Measurements from ENCODE around the gene CTSS.
"Not testable (repeated sequence)": the region's sequence is repeated elsewhere in the genome, so short reads cannot be mapped to it uniquely, and the experiment has no call there.

Gene CTSS

GRCh38 chr1:150799089-150799488, 33.5 kb upstream of the CTSS start:
- Histone ChIP-seq H3K9ac (ENCODE audit: low read length in 5 of 5) (no peak overlapping the region), H3K36me3 (ENCODE audit: control insufficient read depth in 5 of 5, insufficient read depth in 5 of 5, low read length in 5 of 5) (peaks cover 41 to 57% (median 47%) of the 10 kb centered on the region in 5 donors), H3K27me3 (ENCODE audit: control insufficient read depth in 5 of 5, insufficient read depth in 4 of 5, low read length in 5 of 5) (no peaks in the 10 kb centered on the region), H3K9me3 (ENCODE audit: control insufficient read depth in 5 of 5, low read length in 5 of 5) (no peaks in the 10 kb centered on the region), H3K4me3 (ENCODE audit: low read depth in 1 of 5, low read length in 5 of 5) (no peak overlapping the region), H3K27ac (ENCODE audit: low read depth, low read length) (no peak overlapping the region), H3K4me1 (ENCODE audit: control insufficient read depth in 5 of 5, insufficient read depth in 5 of 5, low read length in 5 of 5) (no peaks in the 10 kb centered on the region)

- no peaks in the 10 kb centered on the region for H3K27me3 ChIP-seq (ENCODE audit: control insufficient read depth in 5 of 5, insufficient read depth in 4 of 5, low read length in 5 of 5)
- peaks cover 37 to 52% (median 42%) of the 10 kb centered on the region in 5 donors for H3K36me3 ChIP-seq (ENCODE audit: control insufficient read depth in 5 of 5, insufficient read depth in 5 of 5, low read length in 5 of 5)
- no peaks in the 10 kb centered on the region for H3K9me3 ChIP-seq (ENCODE audit: control insufficient read depth in 5 of 5, low read length in 5 of 5)
Measured at GRCh38 chr1:150798525-150798924, 32.9 kb upstream of the CTSS start.

GRCh38 chr1:150796374-150796773, 30.8 kb upstream of the CTSS start:
- H3K4me1 ChIP-seq (ENCODE audit: control insufficient read depth in 5 of 5, insufficient read depth in 5 of 5, low read length in 5 of 5) = no peaks in the 10 kb centered on the region
- H3K9ac ChIP-seq (ENCODE audit: low read length in 5 of 5) = no peak overlapping the region
- H3K27ac ChIP-seq (ENCODE audit: low read depth, low read length) = no peak overlapping the region

More at GRCh38 chr1:150798525-150798924, 32.9 kb upstream of the CTSS start:
- H3K27ac ChIP-seq (ENCODE audit: low read depth, low read length) = no peak overlapping the region
- H3K4me1 ChIP-seq (ENCODE audit: control insufficient read depth in 5 of 5, insufficient read depth in 5 of 5, low read length in 5 of 5) = no peaks in the 10 kb centered on the region
- no peak overlapping the region for H3K9ac ChIP-seq (ENCODE audit: low read length in 5 of 5)
- H3K4me3 ChIP-seq (ENCODE audit: low read depth in 1 of 5, low read length in 5 of 5) = no peak overlapping the region

GRCh38 chr1:150793778-150794177, 28.2 kb upstream of the CTSS start:
- H3K9ac ChIP-seq (ENCODE audit: low read length in 5 of 5); H3K4me3 ChIP-seq (ENCODE audit: low read depth in 1 of 5, low read length in 5 of 5); H3K27ac ChIP-seq (ENCODE audit: low read depth, low read length); H3K9me3 ChIP-seq (ENCODE audit: control insufficient read depth in 5 of 5, low read length in 5 of 5); H3K4me1 ChIP-seq (ENCODE audit: control insufficient read depth in 5 of 5, insufficient read depth in 5 of 5, low read length in 5 of 5); H3K27me3 ChIP-seq (ENCODE audit: control insufficient read depth in 5 of 5, insufficient read depth in 4 of 5, low read length in 5 of 5): not testable (repeated sequence)
- peaks cover 21 to 29% (median 27%) of the 10 kb centered on the region in 5 donors for H3K36me3 ChIP-seq (ENCODE audit: control insufficient read depth in 5 of 5, insufficient read depth in 5 of 5, low read length in 5 of 5)

More at GRCh38 chr1:150796374-150796773, 30.8 kb upstream of the CTSS start:
- H3K36me3 ChIP-seq (ENCODE audit: control insufficient read depth in 5 of 5, insufficient read depth in 5 of 5, low read length in 5 of 5) = peaks cover 32 to 44% (median 37%) of the 10 kb centered on the region in 5 donors
- no peaks in the 10 kb centered on the region for H3K27me3 ChIP-seq (ENCODE audit: control insufficient read depth in 5 of 5, insufficient read depth in 4 of 5, low read length in 5 of 5)
- no peak overlapping the region for H3K4me3 ChIP-seq (ENCODE audit: low read depth in 1 of 5, low read length in 5 of 5)
- H3K9me3 ChIP-seq (ENCODE audit: control insufficient read depth in 5 of 5, low read length in 5 of 5) = no peaks in the 10 kb centered on the region

GRCh38 chr1:150793221-150793620, 27.6 kb upstream of the CTSS start:
- H3K9me3 ChIP-seq (ENCODE audit: control insufficient read depth in 5 of 5, low read length in 5 of 5) = no peaks in the 10 kb centered on the region
- H3K9ac ChIP-seq (ENCODE audit: low read length in 5 of 5) = no peak overlapping the region
- no peak overlapping the region for H3K27ac ChIP-seq (ENCODE audit: low read depth, low read length)
- no peaks in the 10 kb centered on the region for H3K4me1 ChIP-seq (ENCODE audit: control insufficient read depth in 5 of 5, insufficient read depth in 5 of 5, low read length in 5 of 5)
- H3K4me3 ChIP-seq (ENCODE audit: low read depth in 1 of 5, low read length in 5 of 5) = no peak overlapping the region
- peaks cover 16 to 24% (median 22%) of the 10 kb centered on the region in 5 donors for H3K36me3 ChIP-seq (ENCODE audit: control insufficient read depth in 5 of 5, insufficient read depth in 5 of 5, low read length in 5 of 5)
- H3K27me3 ChIP-seq (ENCODE audit: control insufficient read depth in 5 of 5, insufficient read depth in 4 of 5, low read length in 5 of 5) = no peaks in the 10 kb centered on the region

GRCh38 chr1:150791585-150791984, 26.0 kb upstream of the CTSS start:
- Histone ChIP-seq H3K9ac (ENCODE audit: low read length in 5 of 5) (no peak overlapping the region), H3K27ac (ENCODE audit: low read depth, low read length) (no peak overlapping the region), H3K27me3 (ENCODE audit: control insufficient read depth in 5 of 5, insufficient read depth in 4 of 5, low read length in 5 of 5) (no peaks in the 10 kb centered on the region), H3K36me3 (ENCODE audit: control insufficient read depth in 5 of 5, insufficient read depth in 5 of 5, low read length in 5 of 5) (peaks cover 4 to 13% (median 10%) of the 10 kb centered on the region in 5 donors), H3K9me3 (ENCODE audit: control insufficient read depth in 5 of 5, low read length in 5 of 5) (no peaks in the 10 kb centered on the region), H3K4me1 (ENCODE audit: control insufficient read depth in 5 of 5, insufficient read depth in 5 of 5, low read length in 5 of 5) (peaks cover 0 to 6% (median 0%) of the 10 kb centered on the region in 5 donors), H3K4me3 (ENCODE audit: low read depth in 1 of 5, low read length in 5 of 5) (no peak overlapping the region)

- peaks cover 0 to 6% (median 0%) of the 10 kb centered on the region in 5 donors for H3K4me1 ChIP-seq (ENCODE audit: control insufficient read depth in 5 of 5, insufficient read depth in 5 of 5, low read length in 5 of 5)
- no peak overlapping the region for H3K4me3 ChIP-seq (ENCODE audit: low read depth in 1 of 5, low read length in 5 of 5)
- no peaks in the 10 kb centered on the region for H3K9me3 ChIP-seq (ENCODE audit: control insufficient read depth in 5 of 5, low read length in 5 of 5)
- no peak overlapping the region for H3K9ac ChIP-seq (ENCODE audit: low read length in 5 of 5)
- no peaks in the 10 kb centered on the region for H3K27me3 ChIP-seq (ENCODE audit: control insufficient read depth in 5 of 5, insufficient read depth in 4 of 5, low read length in 5 of 5)
- peaks cover 0 to 2% (median 0%) of the 10 kb centered on the region in 5 donors for H3K36me3 ChIP-seq (ENCODE audit: control insufficient read depth in 5 of 5, insufficient read depth in 5 of 5, low read length in 5 of 5)
- no peak overlapping the region for H3K27ac ChIP-seq (ENCODE audit: low read depth, low read length)
Measured at GRCh38 chr1:150789396-150789795, 23.8 kb upstream of the CTSS start.

GRCh38 chr1:150788946-150789345, 23.4 kb upstream of the CTSS start:
- Histone ChIP-seq H3K9ac (ENCODE audit: low read length in 5 of 5) (no peak overlapping the region), H3K4me3 (ENCODE audit: low read depth in 1 of 5, low read length in 5 of 5) (no peak overlapping the region), H3K9me3 (ENCODE audit: control insufficient read depth in 5 of 5, low read length in 5 of 5) (no peaks in the 10 kb centered on the region), H3K4me1 (ENCODE audit: control insufficient read depth in 5 of 5, insufficient read depth in 5 of 5, low read length in 5 of 5) (peaks cover 0 to 6% (median 0%) of the 10 kb centered on the region in 5 donors), H3K36me3 (ENCODE audit: control insufficient read depth in 5 of 5, insufficient read depth in 5 of 5, low read length in 5 of 5) (no peaks in the 10 kb centered on the region), H3K27me3 (ENCODE audit: control insufficient read depth in 5 of 5, insufficient read depth in 4 of 5, low read length in 5 of 5) (no peaks in the 10 kb centered on the region), H3K27ac (ENCODE audit: low read depth, low read length) (no peak overlapping the region)

GRCh38 chr1:150787455-150787854, 21.9 kb upstream of the CTSS start:
- Histone ChIP-seq H3K27ac (ENCODE audit: low read depth, low read length) (no peak overlapping the region), H3K9me3 (ENCODE audit: control insufficient read depth in 5 of 5, low read length in 5 of 5) (no peaks in the 10 kb centered on the region), H3K36me3 (ENCODE audit: control insufficient read depth in 5 of 5, insufficient read depth in 5 of 5, low read length in 5 of 5) (no peaks in the 10 kb centered on the region), H3K4me1 (ENCODE audit: control insufficient read depth in 5 of 5, insufficient read depth in 5 of 5, low read length in 5 of 5) (peaks cover 0 to 6% (median 0%) of the 10 kb centered on the region in 5 donors), H3K9ac (ENCODE audit: low read length in 5 of 5) (no peak overlapping the region), H3K4me3 (ENCODE audit: low read depth in 1 of 5, low read length in 5 of 5) (no peak overlapping the region), H3K27me3 (ENCODE audit: control insufficient read depth in 5 of 5, insufficient read depth in 4 of 5, low read length in 5 of 5) (no peaks in the 10 kb centered on the region)

- Histone ChIP-seq H3K27me3 (ENCODE audit: control insufficient read depth in 5 of 5, insufficient read depth in 4 of 5, low read length in 5 of 5) (no peaks in the 10 kb centered on the region), H3K4me3 (ENCODE audit: low read depth in 1 of 5, low read length in 5 of 5) (no peak overlapping the region), H3K9ac (ENCODE audit: low read length in 5 of 5) (no peak overlapping the region), H3K36me3 (ENCODE audit: control insufficient read depth in 5 of 5, insufficient read depth in 5 of 5, low read length in 5 of 5) (no peaks in the 10 kb centered on the region), H3K9me3 (ENCODE audit: control insufficient read depth in 5 of 5, low read length in 5 of 5) (no peaks in the 10 kb centered on the region), H3K27ac (ENCODE audit: low read depth, low read length) (no peak overlapping the region), H3K4me1 (ENCODE audit: control insufficient read depth in 5 of 5, insufficient read depth in 5 of 5, low read length in 5 of 5) (peaks cover 0 to 3% (median 0%) of the 10 kb centered on the region in 5 donors)
Measured at GRCh38 chr1:150780510-150780909, 14.9 kb upstream of the CTSS start.

- Histone ChIP-seq H3K27ac (ENCODE audit: low read depth, low read length) (no peak overlapping the region), H3K4me3 (ENCODE audit: low read depth in 1 of 5, low read length in 5 of 5) (no peak overlapping the region), H3K9ac (ENCODE audit: low read length in 5 of 5) (no peak overlapping the region), H3K9me3 (ENCODE audit: control insufficient read depth in 5 of 5, low read length in 5 of 5) (no peaks in the 10 kb centered on the region), H3K27me3 (ENCODE audit: control insufficient read depth in 5 of 5, insufficient read depth in 4 of 5, low read length in 5 of 5) (no peaks in the 10 kb centered on the region), H3K4me1 (ENCODE audit: control insufficient read depth in 5 of 5, insufficient read depth in 5 of 5, low read length in 5 of 5) (peaks cover 0 to 3% (median 0%) of the 10 kb centered on the region in 5 donors), H3K36me3 (ENCODE audit: control insufficient read depth in 5 of 5, insufficient read depth in 5 of 5, low read length in 5 of 5) (no peaks in the 10 kb centered on the region)
Measured at GRCh38 chr1:150778409-150778808, 12.8 kb upstream of the CTSS start.
